ENCODE data around the gene FKBP4. TPM values are rescaled to one million over a fixed set of nuclear protein-coding genes. Genes with fewer than 3 reads are reported as not detected.

The FKBP4 gene
- total RNA-seq, 1 experiment from 2014 or later, result 162 TPM

DNA sequence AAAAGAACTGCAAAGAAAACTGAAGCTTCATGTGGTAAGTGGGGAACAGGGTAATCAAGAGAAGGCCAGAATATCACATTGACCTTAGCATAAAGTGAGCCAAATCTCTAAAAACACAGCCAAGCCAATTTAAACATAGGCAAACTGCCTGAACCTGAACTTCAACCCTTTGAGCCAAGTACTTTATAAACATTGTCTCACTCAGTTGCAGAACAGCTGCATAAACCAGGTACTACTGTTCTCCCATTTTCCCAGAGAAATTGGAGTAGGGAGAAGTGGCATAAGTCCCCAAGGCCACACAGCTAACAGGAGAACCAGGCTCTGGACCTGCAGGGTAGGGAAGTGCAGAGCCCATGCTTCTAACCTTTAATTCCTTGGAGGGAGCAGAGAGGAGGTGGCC is 30.4 kb upstream of the FKBP4 start:
- DNase-seq, result no peak
- no peak overlapping the region for H2AFZ ChIP-seq (ENCODE audit: low read length)
- no peaks in the 10 kb centered on the region for H3K9me3 ChIP-seq (ENCODE audit: low read length)
- ChIA-PET POLR2A (ENCODE audit: unreplicated experiment) (no interaction called here), CTCF (no interaction called here)
- intact Hi-C loops (cut with micrococcal nuclease), result no loop called here
- peaks cover 53% of the 10 kb centered on the region for H3K27me3 ChIP-seq (ENCODE audit: low read length)
- no peak overlapping the region for H3K27ac ChIP-seq (ENCODE audit: low read length)
- H3K9ac ChIP-seq (ENCODE audit: low read length), result no peak overlapping the region
- H3K79me2 ChIP-seq (ENCODE audit: low read length), result no peaks in the 10 kb centered on the region
- H3K4me1 ChIP-seq (ENCODE audit: insufficient read depth, low read length), result no peaks in the 10 kb centered on the region
- H3K36me3 ChIP-seq (ENCODE audit: low read depth, low read length), result no peaks in the 10 kb centered on the region
- H3K4me2 ChIP-seq (ENCODE audit: low read length), result no peak overlapping the region
- BruUV-seq (replicated peaks), result no TSS peak
- H3K4me3 ChIP-seq (ENCODE audit: low read length), result no peak overlapping the region
- H3K9me2 ChIP-seq (replicated peaks; ENCODE audit: low read length), result no peaks in the 10 kb centered on the region
- no peak for TF ChIP-seq CTCF (conservative IDR thresholded peaks at IDR 0.05; ENCODE audit: low read depth, low read length)
- TF ChIP-seq EZH2phosphoT487 (IDR thresholded peaks at IDR 0.05; ENCODE audit: borderline replicate concordance, low read length), result no peak
- TF ChIP-seq EZH2 (IDR thresholded peaks at IDR 0.05; ENCODE audit: low read length, unreplicated experiment), result no peak
- ATAC-seq, result no peak
- H3F3A ChIP-seq (ENCODE audit: low read length, unreplicated experiment), result no peaks in the 10 kb centered on the region
- no peaks in the 10 kb centered on the region for H4K20me1 ChIP-seq (ENCODE audit: low read length)

- Histone ChIP-seq H3K27ac (ENCODE audit: low read length) (no peak overlapping the region), H3K4me1 (ENCODE audit: insufficient read depth, low read length) (no peaks in the 10 kb centered on the region), H3K9ac (ENCODE audit: low read length) (no peak overlapping the region), H2AFZ (ENCODE audit: low read length) (no peak overlapping the region), H3K9me3 (ENCODE audit: low read length) (no peaks in the 10 kb centered on the region), H3K4me2 (ENCODE audit: low read length) (no peak overlapping the region), H3K27me3 (ENCODE audit: low read length) (peaks cover 50% of the 10 kb centered on the region), H3K9me2 (replicated peaks; ENCODE audit: low read length) (no peaks in the 10 kb centered on the region), H3K79me2 (ENCODE audit: low read length) (no peaks in the 10 kb centered on the region), H3F3A (ENCODE audit: low read length, unreplicated experiment) (no peaks in the 10 kb centered on the region), H4K20me1 (ENCODE audit: low read length) (no peaks in the 10 kb centered on the region), H3K4me3 (ENCODE audit: low read length) (no peak overlapping the region), H3K36me3 (ENCODE audit: low read depth, low read length) (no peaks in the 10 kb centered on the region)
- BruUV-seq (replicated peaks), result no TSS peak
- TF ChIP-seq EZH2phosphoT487 (IDR thresholded peaks at IDR 0.05; ENCODE audit: borderline replicate concordance, low read length) (no peak), EZH2 (IDR thresholded peaks at IDR 0.05; ENCODE audit: low read length, unreplicated experiment) (no peak), CTCF (conservative IDR thresholded peaks at IDR 0.05; ENCODE audit: low read depth, low read length) (no peak)
- POLR2A ChIA-PET (ENCODE audit: unreplicated experiment), result no interaction called here
- ATAC-seq (no peak), DNase-seq (no peak)
- intact Hi-C loops (cut with micrococcal nuclease), result no loop called here
- CTCF ChIA-PET, result no interaction called here
Measured at GRCh38 chr12:2765052-2765451, 29.7 kb upstream of the FKBP4 start.

- no peaks in the 10 kb centered on the region for H4K20me1 ChIP-seq (ENCODE audit: low read length)
- H2AFZ ChIP-seq (ENCODE audit: low read length), result no peak overlapping the region
- peaks cover 45% of the 10 kb centered on the region for H3K27me3 ChIP-seq (ENCODE audit: low read length)
- H3K27ac ChIP-seq (ENCODE audit: low read length), result no peak overlapping the region
- ChIA-PET CTCF (interaction anchor here (0.6 kb wide), 2 partner anchors 22 to 794 kb away, joined by 3 read pairs; no protein-coding TSS in a partner anchor), POLR2A (ENCODE audit: unreplicated experiment) (no interaction called here)
- ATAC-seq, result no peak
- no peaks in the 10 kb centered on the region for H3K79me2 ChIP-seq (ENCODE audit: low read length)
- H3K4me3 ChIP-seq (ENCODE audit: low read length), result no peak overlapping the region
- intact Hi-C loops (cut with micrococcal nuclease), result no loop called here
- no peaks in the 10 kb centered on the region for H3K9me3 ChIP-seq (ENCODE audit: low read length)
- no peak overlapping the region for H3K9ac ChIP-seq (ENCODE audit: low read length)
- H3K9me2 ChIP-seq (replicated peaks; ENCODE audit: low read length), result no peaks in the 10 kb centered on the region
- H3K4me2 ChIP-seq (ENCODE audit: low read length), result no peak overlapping the region
- H3F3A ChIP-seq (ENCODE audit: low read length, unreplicated experiment), result no peaks in the 10 kb centered on the region
- TF ChIP-seq CTCF (conservative IDR thresholded peaks at IDR 0.05; ENCODE audit: low read depth, low read length), result no peak
- TF ChIP-seq EZH2 (IDR thresholded peaks at IDR 0.05; ENCODE audit: low read length, unreplicated experiment), result no peak
- no peak for TF ChIP-seq EZH2phosphoT487 (IDR thresholded peaks at IDR 0.05; ENCODE audit: borderline replicate concordance, low read length)
- no peaks in the 10 kb centered on the region for H3K36me3 ChIP-seq (ENCODE audit: low read depth, low read length)
- no peak for DNase-seq
- H3K4me1 ChIP-seq (ENCODE audit: insufficient read depth, low read length), result no peaks in the 10 kb centered on the region
- no TSS peak for BruUV-seq (replicated peaks)
Measured at GRCh38 chr12:2765608-2766007, 29.2 kb upstream of the FKBP4 start.
